ENCODE measurements around the gene KRT86.
"Not testable (repeated sequence)": the region's sequence is repeated elsewhere in the genome, so short reads cannot be mapped to it uniquely, and the experiment has no call there.

The KRT86 gene

DNA sequence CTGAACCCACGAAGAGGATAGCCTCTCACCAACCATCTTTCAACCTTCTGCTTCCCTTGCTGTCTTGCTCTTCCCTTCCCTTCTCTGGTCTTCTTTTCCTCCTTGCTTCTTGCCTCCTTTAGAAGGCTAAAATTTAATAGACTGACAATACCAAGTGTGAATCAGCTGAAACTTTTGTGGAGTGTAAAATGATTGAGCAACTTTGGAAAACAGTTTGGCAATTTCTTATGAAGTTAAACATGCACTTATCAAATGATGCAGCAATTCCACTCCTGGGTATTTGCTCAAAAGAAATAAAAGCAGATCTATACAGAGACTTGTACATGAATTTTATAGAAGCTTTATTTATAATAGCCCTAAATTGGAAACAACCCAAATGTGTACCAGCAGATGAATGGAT, 3.3 kb upstream of the KRT86 start:
- DNase-seq, result no peak

DNA sequence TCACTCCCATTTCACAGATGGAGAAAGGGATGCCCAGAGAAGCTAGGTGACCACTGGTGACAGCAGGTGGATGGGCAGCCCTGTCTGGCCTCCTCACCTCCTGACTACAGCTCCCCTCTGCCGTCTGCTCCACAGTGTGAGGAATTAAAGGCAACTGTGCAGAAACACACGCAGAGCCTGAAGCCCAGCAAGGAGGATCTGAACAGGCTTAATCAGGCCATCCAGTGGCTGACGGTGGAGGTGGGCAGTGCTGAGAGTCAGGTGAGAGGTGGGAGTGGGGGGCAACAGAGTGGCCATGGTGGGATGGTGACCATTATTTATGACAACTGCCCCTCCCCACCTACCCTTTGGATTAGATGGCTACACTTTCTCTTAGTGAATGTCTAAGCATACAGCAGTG, 1.2 kb downstream of the KRT86 start:
- DNase-seq, result no peak

DNA sequence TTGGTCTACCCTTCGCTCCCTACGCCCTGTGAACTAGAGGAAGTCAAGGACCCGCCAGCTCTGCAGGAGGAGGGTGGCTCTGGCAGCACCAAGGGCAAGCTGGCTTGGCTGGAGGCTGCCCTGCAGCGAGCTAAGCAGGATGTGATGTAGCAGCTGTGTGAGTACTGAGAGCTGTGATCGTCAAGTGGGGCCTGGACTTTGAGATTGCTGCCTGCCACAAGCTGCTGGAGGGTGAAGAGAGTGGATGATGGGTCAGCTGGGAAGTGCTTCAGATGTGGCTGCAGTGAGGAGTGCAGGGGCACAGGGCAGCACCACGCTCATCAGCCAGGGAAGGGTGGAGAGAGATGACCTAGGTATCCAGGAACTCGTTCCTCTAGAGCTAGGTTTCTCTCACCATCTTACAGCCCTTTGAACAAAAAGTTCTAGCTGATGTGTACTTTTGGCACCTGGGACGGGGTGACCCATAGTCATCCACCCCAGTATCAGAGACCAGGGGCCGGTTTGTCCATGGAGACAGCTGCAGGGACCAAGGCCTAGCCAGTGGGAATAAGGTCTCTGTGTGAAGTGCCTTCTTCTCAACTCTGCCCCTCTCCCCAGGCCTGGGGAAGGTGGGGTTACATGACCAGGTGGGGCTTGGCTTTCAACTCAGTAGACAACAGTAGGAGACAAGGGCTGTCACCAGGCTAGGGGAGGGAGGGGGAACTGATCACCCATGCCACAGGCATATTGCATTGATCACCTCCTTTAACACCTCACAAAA, 3.2 kb downstream of the KRT86 start:
- DNase-seq, result peak in 1 of 2 experiments; percentile 12

DNA sequence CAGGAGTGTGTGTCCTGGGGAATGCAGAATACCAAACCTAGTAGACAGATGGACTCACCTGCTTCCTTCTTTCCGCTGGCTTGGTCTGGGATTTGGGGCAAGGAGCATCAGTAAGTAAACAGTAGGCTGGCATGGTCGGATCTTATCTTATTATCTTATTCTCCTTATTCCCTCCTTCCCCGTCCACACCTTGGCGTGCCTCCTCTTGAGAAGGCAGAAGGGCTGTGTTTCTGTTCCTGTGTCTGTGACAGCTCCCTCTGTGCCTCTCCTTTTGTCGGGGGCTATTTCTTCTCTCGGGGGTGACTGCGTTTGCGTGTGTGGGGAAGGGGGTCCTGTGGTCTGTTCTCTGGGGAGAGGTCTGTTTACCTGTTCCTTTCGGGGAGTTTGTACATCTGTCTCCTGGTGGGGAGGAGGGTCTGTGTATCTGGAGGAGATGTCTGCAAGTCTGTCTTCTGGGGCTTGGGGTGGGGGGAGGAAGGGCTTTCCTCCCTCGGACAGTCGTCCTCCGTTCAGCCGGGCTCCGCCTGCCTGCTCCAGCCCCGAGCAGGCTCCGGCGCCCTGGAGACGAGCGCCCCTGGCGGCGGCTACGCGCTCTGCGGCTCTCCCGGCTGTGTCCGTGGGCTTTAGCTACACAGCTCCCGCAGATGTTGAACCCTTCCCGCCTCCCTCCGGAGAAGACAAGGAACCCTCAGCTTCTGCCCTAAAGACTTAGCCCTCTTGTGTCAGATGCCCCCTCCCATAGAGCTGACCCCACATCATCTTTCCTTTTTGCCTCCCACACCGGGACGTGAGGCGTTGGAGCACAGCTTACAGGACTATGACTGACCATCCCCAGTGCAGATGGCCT, 4.4 kb downstream of the KRT86 start:
- DNase-seq, result peak; percentile 81 to 86

DNA sequence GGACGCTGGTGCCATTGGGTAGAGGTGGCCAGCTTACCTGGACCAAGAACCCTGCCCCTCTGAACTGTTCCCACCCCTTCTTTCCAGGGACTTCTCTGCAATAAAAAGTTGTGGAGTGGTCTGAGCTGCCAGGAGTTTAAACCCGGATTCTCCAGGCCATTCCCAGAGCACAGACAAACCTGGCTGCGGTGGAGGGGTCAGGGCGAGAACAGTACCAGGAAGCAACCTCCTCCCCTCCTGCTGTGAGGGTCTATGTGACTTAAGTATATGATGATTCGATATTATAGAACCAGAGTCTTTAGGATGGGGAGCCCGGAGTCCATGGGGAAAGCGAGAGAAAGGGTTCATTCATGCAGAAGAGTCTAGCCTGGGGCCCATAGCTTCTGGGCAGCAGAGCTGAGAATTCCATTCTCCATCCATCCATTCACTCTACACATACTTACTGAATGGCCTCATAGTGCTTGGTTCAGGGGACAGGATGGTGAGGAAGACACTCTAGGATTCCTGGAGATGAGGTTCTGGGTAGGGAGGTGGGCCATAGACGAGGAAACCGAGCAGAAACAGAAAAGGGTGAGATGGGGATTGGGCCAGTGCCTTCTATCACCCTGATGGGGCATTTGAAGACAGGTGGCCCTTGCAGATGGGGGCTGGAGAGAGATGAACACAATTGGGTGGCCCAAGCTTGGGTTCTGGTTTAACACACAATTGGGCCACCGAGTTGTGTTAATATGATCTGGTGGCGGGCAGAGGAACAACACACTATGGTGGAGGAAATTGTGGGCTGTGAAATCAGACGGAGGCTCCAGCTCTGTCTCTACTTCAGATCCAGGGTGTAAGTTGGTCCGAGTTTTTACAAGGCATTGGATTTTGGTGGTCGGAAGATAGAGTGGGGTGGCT, 5.2 kb downstream of the KRT86 start:
- DNase-seq, result peak in 1 of 2 experiments; percentile 4

DNA sequence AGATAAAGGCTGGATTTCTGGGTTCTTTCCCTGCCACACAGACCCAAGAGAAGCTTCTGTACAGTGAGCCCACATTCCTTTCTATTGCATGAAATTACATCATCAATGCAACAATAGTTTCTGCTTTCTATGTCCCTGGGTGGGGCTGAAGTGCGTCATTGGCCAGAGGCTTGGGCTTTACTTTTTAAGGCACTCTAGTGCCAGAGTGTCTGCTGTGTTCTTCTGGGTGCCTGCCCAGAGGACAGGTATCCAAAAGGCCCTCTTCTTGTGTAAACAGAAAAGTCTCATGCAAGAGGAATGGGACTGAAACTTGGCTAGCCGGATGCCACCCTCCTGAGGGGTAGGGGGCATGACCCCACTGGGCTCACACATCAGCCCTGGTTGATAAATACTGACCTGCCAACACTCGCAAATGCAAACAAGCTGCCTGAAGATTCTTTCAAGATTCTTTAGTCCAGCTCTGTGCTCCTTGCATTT, 5.9 kb downstream of the KRT86 start:
- DNase-seq, result peak in 1 of 2 experiments; percentile 8

DNA sequence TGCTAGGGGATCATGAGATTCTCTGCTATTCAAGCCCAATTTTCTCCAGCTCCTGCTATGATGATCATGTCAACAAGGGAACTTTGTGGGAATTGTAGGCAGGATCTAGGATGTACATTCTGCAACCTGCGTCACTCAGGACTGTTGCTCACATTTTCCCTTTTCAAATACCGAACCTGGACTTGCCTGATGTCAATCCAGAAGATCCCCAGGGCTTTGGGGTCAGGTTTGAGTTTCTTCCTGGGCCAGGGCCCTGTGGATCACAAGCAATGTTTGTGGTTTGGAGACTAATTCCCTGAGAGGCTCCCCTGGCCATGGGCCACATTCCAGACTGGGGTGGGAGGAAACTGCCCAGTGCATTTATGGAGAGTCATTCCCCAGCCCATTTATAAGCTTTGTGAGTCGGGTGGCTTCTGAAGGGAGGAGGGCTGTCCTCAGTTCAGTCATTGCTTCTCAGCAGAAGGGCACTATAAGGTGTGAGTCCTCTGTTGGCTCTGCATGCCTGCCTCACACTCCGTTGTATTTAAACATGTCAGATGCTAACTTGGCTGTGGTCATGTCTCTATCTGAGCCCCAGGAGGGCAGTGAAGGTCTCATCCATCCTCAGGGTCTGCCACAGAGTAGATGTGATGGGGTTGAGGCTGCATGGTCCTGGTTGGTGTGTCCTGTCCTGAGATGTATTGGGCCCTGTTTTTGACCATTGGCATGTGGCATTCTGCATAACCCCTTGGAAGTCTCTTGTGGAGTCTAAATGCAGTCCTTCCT, 6.5 kb downstream of the KRT86 start:
- DNase-seq, result peak in 1 of 2 experiments; percentile 6

DNA sequence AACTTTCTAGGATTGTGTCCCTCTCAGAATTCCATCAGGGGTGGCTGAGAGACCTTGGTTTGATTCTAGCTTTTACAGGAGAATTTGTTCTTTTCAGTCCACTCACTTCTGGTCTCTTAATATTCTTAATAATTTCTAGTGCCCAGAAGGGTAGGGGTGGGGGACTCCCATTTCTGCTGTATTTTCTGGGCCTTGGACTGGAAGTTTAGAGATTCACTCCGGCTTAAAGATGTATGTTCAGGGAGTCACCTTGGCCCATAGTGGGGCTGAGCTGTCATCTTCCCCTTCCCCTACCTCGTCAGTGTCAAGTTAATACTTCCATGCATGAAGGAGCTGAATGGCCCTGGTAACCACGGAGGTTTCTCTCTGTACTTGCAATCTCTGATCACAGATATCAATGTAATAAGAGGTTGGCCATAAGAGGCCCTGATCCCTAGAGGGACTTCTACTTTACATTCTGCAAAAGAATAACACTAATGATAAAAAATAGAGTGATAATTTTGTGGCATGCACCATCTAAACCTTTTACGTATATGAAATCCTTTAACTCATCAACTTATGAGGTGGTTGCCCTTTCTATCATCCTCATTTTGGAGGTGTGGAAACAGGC, 10.2 kb downstream of the KRT86 start:
- no peak for DNase-seq

DNA sequence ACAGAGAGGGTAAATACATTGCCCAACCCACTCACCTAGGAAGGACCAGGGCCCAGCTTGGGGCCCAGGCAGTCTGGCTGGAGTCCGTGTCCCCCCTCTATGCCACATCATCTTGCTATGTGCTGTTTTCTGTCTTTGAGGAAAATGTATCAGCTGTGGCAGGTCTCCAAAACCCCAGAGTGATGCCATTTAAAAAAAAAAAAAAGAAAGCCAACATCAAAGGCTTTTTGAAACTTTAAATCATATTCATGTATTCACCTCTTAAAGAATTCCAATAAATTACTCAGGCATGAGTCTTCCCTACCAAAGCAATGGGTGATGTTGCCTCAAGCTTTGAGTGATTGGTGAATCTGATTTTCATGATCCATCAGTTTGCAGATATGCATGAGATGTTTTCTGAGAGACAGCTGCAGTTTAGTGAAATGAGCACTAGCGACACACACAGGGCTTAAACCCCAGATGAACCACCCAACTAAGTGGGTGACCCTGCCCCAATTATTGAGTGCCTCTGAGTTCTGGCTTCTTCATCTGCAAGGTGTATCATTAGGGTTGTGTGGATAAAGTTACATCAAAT, 10.8 kb downstream of the KRT86 start:
- DNase-seq, result no peak

DNA sequence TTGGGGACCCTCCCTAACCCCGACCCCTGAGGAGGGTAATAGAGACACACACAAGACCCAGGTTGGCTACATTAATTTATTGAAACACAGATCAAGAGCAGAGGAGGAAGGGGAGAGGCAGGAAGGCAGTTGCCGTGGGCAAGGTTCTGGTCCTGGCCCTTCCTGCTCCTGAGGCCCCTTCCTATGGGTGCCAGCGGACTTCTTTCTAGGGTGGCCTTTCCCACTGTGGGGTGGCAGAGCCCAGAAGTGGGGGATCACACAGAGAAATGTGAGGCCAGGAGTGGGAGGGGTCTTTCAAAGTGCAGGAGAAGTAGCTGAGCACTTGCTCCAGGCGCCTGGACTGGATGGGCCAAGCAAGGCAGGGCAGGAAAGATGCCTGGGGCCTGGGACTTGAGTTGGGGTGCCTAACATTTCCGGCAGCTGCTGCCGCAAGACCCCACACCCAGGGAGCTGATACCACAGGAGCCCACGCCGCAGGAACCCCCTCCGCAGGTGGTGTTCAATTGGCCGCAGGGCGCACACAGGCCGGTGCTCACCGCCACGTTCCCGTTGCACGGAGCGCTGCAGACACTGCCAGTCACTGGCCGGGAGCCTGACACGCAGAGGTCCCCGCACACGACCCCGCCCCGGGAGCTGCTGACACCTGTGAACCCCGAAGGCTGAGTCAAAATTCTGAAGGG, 11.5 kb downstream of the KRT86 start:
- DNase-seq, result peak in 1 of 2 experiments; percentile 5

DNA sequence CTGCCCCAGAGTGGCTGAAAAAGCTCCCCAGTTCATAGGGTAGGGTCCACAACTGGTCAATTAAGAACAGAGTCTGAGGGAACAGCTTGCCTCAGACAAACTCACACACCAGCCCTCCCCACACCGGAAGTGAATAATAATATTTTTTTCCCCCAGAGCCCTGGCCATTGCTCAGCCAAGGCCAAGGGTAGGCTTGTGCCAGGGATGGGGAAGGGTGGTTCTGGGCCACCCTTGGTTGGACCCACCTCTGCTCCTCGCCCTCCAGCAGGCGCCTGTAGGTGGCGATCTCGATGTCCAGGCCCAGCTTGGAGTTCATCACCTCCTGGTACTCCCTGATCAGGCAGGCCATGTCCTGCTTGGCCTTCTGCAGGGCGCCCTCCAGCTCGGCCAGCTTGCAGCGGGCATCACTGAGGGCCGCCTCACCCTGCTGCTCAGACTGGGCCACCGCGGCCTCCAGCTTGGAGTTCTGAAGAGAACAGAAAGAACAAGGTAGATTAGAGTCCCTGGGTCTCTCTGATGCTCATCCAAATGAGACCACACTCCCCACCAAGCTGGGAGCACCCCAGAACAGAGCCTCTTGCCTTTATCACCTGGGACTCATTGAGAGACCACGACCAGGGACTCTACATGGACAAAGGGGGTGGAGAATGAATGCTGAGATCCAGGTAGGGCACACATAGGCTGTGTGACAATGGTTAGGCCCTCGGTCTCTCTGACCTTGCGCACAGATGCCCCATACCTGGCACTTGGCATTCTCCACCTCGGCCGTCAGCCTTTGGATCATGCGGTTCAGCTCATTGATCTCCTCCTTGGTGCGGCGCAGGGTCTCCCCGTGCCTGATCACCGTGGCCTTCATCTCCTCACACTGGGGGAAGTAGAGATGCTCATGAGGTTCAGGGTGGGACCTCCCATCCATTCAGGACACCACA, 12.7 kb downstream of the KRT86 start:
- DNase-seq, result peak in 1 of 2 experiments; percentile 15

DNA sequence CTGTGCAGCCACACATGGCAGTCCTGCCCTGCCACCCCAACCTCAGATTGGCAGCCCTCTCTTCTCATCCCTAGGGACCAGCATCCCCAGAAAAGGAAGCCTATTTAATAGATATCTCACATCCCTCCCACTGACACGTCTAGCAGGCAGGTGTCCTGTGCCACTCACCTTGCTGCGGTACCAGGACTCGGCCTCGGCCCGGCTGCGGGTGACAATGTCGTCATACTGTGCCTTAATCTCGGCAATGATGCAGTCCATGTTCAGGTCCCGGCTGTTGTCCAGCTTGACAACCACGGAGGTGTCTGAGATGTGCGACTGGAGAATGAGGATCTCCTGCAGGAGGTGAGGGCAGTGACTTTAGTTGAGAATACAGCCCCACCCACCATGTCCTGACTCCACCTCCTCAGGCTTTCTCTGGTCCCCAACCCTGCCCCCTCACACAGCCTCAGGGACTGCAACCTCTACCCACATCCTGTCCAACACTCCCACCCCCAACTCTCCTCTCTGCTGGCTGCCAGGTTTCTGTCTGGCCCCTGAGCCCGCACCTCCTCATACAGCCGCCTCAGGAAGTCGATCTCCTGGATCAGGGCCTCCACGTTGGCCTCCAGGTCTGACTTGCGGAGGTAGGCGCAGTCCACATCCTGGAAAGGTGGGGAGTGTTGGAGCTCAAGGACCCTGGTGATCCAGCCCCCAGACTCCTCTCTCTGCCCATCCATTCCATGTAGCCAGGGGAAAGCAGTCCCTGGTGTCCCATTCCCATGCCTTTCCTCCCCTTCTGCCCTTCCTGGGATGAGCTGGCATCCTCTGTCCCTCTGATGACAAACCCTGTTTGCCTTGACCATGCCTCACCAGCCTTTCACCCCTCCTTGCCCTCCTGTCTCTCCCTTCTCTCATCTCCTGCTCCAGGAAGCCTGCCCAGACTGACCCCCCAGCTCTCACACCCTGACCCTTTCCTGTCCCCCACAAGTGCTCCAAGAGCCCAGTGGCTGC, 13.7 kb downstream of the KRT86 start:
- peak in 1 of 2 experiments; percentile 14 for DNase-seq

DNA sequence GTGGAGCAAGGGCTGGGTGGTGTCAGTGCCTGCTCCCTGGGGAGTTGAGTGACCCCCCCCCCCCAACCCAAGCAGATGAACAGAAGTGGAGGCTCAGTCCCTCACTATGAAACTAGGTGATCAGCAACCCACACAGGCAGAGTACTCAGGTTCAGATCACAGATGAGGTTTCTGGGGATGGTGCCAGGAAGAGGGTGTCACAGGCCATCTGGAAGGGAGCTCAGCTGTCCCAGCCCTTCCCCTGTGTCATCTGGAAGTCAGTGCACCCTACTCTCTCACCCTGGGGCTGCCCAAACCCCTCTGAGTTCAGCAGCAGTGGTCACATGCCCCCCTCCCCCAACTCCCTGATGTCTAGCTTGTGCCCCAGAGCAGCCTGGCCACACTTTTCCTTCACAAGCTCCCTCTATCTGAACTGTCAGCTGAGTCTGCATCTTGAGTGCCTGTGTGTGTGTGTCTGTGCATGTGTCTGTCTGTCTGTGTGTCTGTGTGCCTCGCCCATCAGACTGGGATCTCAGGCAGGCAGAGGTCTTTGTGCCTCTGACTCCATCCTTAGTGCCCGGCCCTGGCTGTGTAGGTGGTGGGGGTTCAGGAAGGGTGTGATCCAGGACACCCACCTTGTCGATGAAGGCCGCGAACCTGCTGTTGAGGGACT, 16.2 kb downstream of the KRT86 start:
- DNase-seq, result not testable (repeated sequence)

DNA sequence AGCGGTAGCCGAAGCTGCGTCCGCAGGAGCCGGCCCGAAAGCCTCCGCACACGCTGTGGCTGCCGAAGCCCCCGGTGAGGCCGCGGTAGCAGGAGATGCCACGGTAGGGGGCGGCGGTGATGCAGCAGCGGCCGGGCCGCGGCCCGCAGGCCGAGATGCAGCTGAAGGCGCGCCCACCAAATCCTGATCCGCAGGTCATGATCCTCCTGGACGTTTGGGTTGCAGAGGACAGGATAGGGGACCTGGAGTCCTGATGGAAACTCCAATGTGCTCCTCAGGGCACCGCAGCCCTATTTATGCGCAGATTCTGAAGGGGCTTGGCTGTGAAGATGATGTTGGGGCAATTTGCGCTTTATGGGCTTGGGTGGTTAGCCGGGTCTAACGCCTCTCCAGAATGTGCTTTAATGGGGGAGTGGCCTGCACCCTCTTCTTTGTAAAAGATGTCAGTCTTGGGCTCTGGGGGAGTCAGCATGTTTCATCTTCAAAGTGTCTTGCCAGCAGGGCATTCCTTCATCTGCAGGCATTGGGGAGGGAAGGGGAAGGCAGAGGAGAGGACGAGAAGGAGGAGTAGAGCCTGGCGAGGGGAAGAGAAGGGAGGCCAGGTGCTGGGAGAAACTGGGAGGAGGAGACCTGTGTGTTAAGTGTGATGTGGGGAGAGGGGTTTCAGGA, 17.0 kb downstream of the KRT86 start, which contains the start of gene KRT81:
TSS of gene KRT81 (minus strand) at position 268 of the 669 bp plus-strand sequence. CDS start at position 199, 69 bp downstream.
- DNase-seq, result peak in 1 of 2 experiments; percentile 10

DNA sequence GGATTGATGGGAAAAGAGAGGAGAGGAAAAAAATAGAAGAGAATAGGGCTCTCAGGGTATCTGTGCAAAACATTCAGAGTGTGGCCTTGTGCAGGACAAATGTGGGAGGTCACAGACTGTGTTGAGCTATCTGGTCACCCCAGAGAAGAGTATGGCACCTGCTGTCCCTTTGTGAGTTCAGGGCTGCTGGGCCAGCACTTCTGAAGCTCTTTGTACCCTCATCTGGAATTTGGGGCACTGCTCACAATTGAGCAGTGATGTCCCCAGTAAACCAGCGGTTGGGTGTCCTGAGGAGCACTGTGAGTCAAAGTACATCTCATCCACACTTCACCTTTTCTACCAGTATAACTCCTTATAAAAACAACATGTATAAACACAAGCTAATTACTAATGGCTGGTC, 19.5 kb downstream of the KRT86 start:
- DNase-seq, result peak in 1 of 2 experiments; percentile 2

DNA sequence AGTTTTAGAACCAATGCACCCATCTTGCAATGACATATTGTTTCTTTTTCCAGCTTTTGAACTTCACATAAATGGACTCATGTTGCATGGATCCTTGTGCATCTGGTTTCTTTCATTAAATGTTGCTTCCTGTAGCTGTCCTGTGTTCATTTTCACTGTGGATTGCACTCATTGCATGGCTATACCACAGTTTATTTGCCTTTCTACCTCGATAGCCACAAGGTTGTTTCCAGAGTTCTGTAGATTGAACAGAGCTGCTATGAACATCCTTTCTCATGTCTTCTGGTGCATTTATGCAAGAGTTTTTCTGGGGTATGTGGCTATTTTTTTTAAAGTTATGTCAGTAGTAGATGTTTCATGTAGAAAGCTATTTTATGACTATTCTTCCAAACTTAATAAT, 20.4 kb downstream of the KRT86 start:
- DNase-seq, result no peak

DNA sequence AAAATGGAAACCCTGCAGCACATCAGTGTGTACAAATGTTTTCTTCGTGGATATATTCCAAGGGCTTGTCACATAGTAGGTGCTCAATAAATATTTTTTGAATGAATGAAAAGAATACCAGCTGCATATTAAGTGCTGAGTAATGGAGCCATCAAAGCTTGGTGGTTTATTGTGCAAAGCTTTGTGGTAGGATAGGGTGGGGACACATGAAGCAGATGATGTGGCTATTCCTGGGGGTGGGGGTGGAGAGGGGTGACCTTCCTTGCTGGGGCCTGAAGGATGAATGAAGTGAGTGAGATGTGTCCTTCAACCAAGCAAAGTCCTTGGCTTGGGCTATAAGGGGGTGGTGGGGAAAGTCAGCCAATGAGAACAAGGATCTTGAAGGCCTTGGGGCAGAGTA, 21.2 kb downstream of the KRT86 start:
- DNase-seq, result peak in 1 of 2 experiments; percentile 4
